WTC11 (cell line): ENCODE results near the gene TMEM108. TPM values are rescaled to one million over a fixed set of nuclear protein-coding genes. Genes with fewer than 3 reads are reported as not detected.

Experiments used
- ATAC-seq: fragments of 200-7000 bp; cut with Tn5 transposase; 2 replicates; pipeline ENCODE4 v1.10.0; 2021; ENCODE audit warnings: mild to moderate bottlenecking, moderate library complexity
- CTCF ChIA-PET: fragments of 300-600 bp; sonication (Branson Sonifier 250); formaldehyde crosslinking; loops from one replicate; lab custom pipeline; 2021; ENCODE audit warnings: antibody characterized with exemption; lab: Charles Lee
- POLR2A ChIA-PET: fragments of 350-600 bp; sonication (Branson Sonifier 250); formaldehyde crosslinking; loops from one replicate; lab custom pipeline; 2021; ENCODE audit warnings: antibody characterized with exemption; lab: Charles Lee
- DNase-seq: peaks from one replicate; pipeline ENCODE4 v3.0.0; 2021; ENCODE audit warnings: low spot score
- H3K27ac Mint-ChIP-seq: 2 replicates; pipeline ENCODE4 v1.8.0; 2021; ENCODE audit warnings: mixed read lengths
- H3K27me3 Mint-ChIP-seq: 2 replicates; pipeline ENCODE4 v1.8.0; 2021; ENCODE audit warnings: low read depth, mild to moderate bottlenecking, moderate library complexity, mixed read lengths
- H3K36me3 Mint-ChIP-seq: 2 replicates; pipeline ENCODE4 v1.8.0; 2021; ENCODE audit warnings: mixed read lengths
- H3K4me1 Mint-ChIP-seq: 2 replicates; pipeline ENCODE4 v1.8.0; 2022; ENCODE audit warnings: mixed read lengths
- H3K4me3 Mint-ChIP-seq: 2 replicates; pipeline ENCODE4 v1.8.0; 2021; ENCODE audit warnings: mild to moderate bottlenecking, moderate library complexity, mixed read lengths
- H3K9me3 Mint-ChIP-seq: 2 replicates; pipeline ENCODE4 v1.8.0; 2021; ENCODE audit warnings: mixed read lengths
- CBFB ChIP-seq: sonication (generic); formaldehyde crosslinking; IDR thresholded peaks from 2 replicates; pipeline ENCODE4 v1.8.1; 2022; ENCODE audit warnings: mild to moderate bottlenecking, low read depth, missing genetic modification reagents
- FOXK1 ChIP-seq: sonication (generic); formaldehyde crosslinking; IDR thresholded peaks from 2 replicates; pipeline ENCODE4 v1.8.0; 2022; ENCODE audit warnings: mild to moderate bottlenecking, moderate library complexity, missing genetic modification reagents
- FOXP1 ChIP-seq: sonication (generic); formaldehyde crosslinking; IDR thresholded peaks from 2 replicates; pipeline ENCODE4 v1.8.0; 2022; ENCODE audit warnings: missing genetic modification reagents, mild to moderate bottlenecking, moderate library complexity, borderline replicate concordance
- HMGA2 ChIP-seq: fragments of 250-450 bp; sonication (Bioruptor Pico); IDR thresholded peaks from 2 replicates; pipeline ENCODE4 v1.4.0; 2021; ENCODE audit warnings: mild to moderate bottlenecking, moderate library complexity
- JAZF1 ChIP-seq: fragments of 250-450 bp; sonication (Bioruptor Pico); IDR thresholded peaks from 2 replicates; pipeline ENCODE4 v1.9.0; 2021; ENCODE audit warnings: moderate library complexity, mild to moderate bottlenecking, inconsistent platforms
- NR1H2 ChIP-seq: sonication (generic); formaldehyde crosslinking; IDR thresholded peaks from 2 replicates; pipeline ENCODE4 v1.9.0; 2021; ENCODE audit warnings: mild to moderate bottlenecking, moderate library complexity, missing genetic modification reagents
- NR3C1 ChIP-seq: sonication (generic); formaldehyde crosslinking; conservative IDR thresholded peaks from 2 replicates; pipeline ENCODE4 v1.8.1; 2023; ENCODE audit warnings: low read depth, mild to moderate bottlenecking, missing genetic modification reagents
- PRDM15 ChIP-seq: sonication (generic); formaldehyde crosslinking; IDR thresholded peaks from 2 replicates; pipeline ENCODE4 v1.8.0; 2022; ENCODE audit warnings: missing genetic modification reagents
- SMAD3 ChIP-seq: sonication (generic); formaldehyde crosslinking; IDR thresholded peaks from 2 replicates; pipeline ENCODE4 v1.8.0; 2022; ENCODE audit warnings: missing genetic modification reagents, mild to moderate bottlenecking, borderline replicate concordance
- SMAD4 ChIP-seq: sonication (generic); formaldehyde crosslinking; IDR thresholded peaks from 2 replicates; pipeline ENCODE4 v1.8.0; 2022; ENCODE audit warnings: mild to moderate bottlenecking, missing genetic modification reagents
- STAT6 ChIP-seq: sonication (generic); formaldehyde crosslinking; conservative IDR thresholded peaks from 2 replicates; pipeline ENCODE4 v1.8.1; 2023; ENCODE audit warnings: mild to moderate bottlenecking, low read depth, missing genetic modification reagents, moderate library complexity
- TEAD1 ChIP-seq: sonication (generic); formaldehyde crosslinking; IDR thresholded peaks from 2 replicates; pipeline ENCODE4 v1.8.0; 2022; ENCODE audit warnings: mild to moderate bottlenecking, missing genetic modification reagents
- TP53 ChIP-seq: sonication (generic); formaldehyde crosslinking; IDR thresholded peaks from 2 replicates; pipeline ENCODE4 v1.8.1; 2023; ENCODE audit warnings: mild to moderate bottlenecking, missing genetic modification reagents
- ZNF121 ChIP-seq: sonication (generic); formaldehyde crosslinking; IDR thresholded peaks from 2 replicates; pipeline ENCODE4 v1.8.0; 2023; ENCODE audit warnings: missing genetic modification reagents
- ZNF219 ChIP-seq: sonication (generic); formaldehyde crosslinking; IDR thresholded peaks from 2 replicates; pipeline ENCODE4 v1.8.0; 2023; ENCODE audit warnings: missing genetic modification reagents, mild to moderate bottlenecking, borderline replicate concordance
- ZNF263 ChIP-seq: sonication (generic); formaldehyde crosslinking; IDR thresholded peaks from 2 replicates; pipeline ENCODE4 v1.8.1; 2022; ENCODE audit warnings: low read depth, mild to moderate bottlenecking, moderate library complexity, missing genetic modification reagents
- total RNA-seq: library from RNA; stranded (reverse); gene quantifications from 3 replicates; pipeline ENCODE4 v1.2.3, GENCODE V29; 2021
- TF ChIP-seq, protein P1 (sequence below): sonication (generic); formaldehyde crosslinking; IDR thresholded peaks from 2 replicates; pipeline ENCODE4 v1.8.1; 2023; ENCODE audit warnings: mild to moderate bottlenecking, missing genetic modification reagents
- TF ChIP-seq, protein P2 (sequence below): sonication (generic); formaldehyde crosslinking; IDR thresholded peaks from 2 replicates; pipeline ENCODE4 v1.8.0; 2023; ENCODE audit warnings: mild to moderate bottlenecking, missing genetic modification reagents
- TF ChIP-seq, protein P3 (sequence below): sonication (generic); formaldehyde crosslinking; conservative IDR thresholded peaks from 2 replicates; pipeline ENCODE4 v1.8.1; 2022; ENCODE audit warnings: mild to moderate bottlenecking, missing genetic modification reagents
- TF ChIP-seq, protein P4 (sequence below): sonication (generic); formaldehyde crosslinking; IDR thresholded peaks from 2 replicates; pipeline ENCODE4 v1.8.1; 2022; ENCODE audit warnings: missing genetic modification reagents, borderline replicate concordance

Gene TMEM108
- total RNA-seq, 1 experiment from 2014 or later: 14.7 TPM

- 0 out of 2 replicates have a peak, but pooled peaks cover 2% of the 10 kb centered on the region for H3K4me1 Mint-ChIP-seq
- no peaks in the 10 kb centered on the region for H3K9me3 Mint-ChIP-seq
- no peaks in the 10 kb centered on the region for H3K36me3 Mint-ChIP-seq
- ATAC-seq (peak; percentile 48), DNase-seq (no peak)
- TF ChIP-seq JAZF1 (CRISPR knock-in tag) (no peak), TEAD1 (CRISPR knock-in tag) (no peak), ZNF219 (no peak), NR3C1 (CRISPR knock-in tag) (no peak), ZNF121 (CRISPR knock-in tag) (no peak)
- H3K27me3 Mint-ChIP-seq: no peaks in the 10 kb centered on the region
- H3K27ac Mint-ChIP-seq: no peak overlapping the region
- POLR2A ChIA-PET: no interaction called here
- no peak overlapping the region for H3K4me3 Mint-ChIP-seq
- CTCF ChIA-PET: no interaction called here
These were observed 374.3 kb downstream of the TMEM108 start for GRCh38 chr3:133412183-133413132.

DNA sequence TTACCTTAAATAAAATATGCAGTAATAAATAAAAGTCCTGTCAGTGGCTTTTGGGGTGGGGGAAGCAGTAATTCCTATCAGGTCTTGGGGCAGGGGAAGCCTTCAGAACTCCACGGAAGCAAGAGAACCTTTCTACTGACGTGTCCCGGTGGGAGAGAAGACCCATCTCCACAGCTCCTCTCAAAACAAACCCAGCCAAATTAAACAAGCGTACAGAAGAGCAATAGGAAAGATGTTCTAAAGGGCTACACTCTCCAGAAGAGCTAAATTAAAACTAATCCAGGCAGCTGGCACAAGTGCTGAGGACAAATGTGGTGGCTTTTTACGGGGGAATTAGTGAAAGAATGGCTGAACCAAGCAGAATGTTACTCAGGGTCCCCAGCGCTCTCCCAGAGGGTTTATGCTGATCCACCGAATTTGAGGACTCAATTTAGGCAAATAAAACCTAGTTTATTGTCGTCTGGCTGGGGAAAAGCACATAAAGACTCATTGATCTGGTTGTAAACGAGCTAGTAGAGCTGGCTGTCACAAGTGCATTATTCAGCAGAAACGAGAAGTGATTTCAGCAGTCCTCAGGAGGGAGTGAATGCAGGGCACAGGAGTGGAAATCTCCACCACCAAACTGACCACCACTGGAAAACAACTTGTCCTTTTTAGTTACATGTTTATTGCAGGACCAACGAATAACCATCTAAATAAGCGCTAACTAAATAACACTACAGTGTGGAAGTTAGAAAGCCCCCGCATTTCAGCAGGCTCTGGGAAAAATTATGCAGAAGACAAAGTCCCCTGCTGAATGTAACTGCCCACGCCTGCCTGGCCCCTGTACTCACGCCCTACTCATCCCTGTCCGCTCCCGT, 375.2 kb downstream of the TMEM108 start:
- POLR2A ChIA-PET: no interaction called here
- CTCF ChIA-PET: interaction anchor here (0.6 kb wide), 1 partner anchor 682 kb away, joined by 3 read pairs; no protein-coding TSS in a partner anchor
- TF ChIP-seq ZNF121 (CRISPR knock-in tag): no peak
- no peak for TF ChIP-seq HMGA2 (CRISPR knock-in tag)
- no peak for TF ChIP-seq FOXP1
- no peak for TF ChIP-seq STAT6
- no peak for TF ChIP-seq TP53
- TF ChIP-seq, protein P1, sequence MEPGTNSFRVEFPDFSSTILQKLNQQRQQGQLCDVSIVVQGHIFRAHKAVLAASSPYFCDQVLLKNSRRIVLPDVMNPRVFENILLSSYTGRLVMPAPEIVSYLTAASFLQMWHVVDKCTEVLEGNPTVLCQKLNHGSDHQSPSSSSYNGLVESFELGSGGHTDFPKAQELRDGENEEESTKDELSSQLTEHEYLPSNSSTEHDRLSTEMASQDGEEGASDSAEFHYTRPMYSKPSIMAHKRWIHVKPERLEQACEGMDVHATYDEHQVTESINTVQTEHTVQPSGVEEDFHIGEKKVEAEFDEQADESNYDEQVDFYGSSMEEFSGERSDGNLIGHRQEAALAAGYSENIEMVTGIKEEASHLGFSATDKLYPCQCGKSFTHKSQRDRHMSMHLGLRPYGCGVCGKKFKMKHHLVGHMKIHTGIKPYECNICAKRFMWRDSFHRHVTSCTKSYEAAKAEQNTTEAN (CRISPR knock-in tag): no peak
- TF ChIP-seq, protein P2, sequence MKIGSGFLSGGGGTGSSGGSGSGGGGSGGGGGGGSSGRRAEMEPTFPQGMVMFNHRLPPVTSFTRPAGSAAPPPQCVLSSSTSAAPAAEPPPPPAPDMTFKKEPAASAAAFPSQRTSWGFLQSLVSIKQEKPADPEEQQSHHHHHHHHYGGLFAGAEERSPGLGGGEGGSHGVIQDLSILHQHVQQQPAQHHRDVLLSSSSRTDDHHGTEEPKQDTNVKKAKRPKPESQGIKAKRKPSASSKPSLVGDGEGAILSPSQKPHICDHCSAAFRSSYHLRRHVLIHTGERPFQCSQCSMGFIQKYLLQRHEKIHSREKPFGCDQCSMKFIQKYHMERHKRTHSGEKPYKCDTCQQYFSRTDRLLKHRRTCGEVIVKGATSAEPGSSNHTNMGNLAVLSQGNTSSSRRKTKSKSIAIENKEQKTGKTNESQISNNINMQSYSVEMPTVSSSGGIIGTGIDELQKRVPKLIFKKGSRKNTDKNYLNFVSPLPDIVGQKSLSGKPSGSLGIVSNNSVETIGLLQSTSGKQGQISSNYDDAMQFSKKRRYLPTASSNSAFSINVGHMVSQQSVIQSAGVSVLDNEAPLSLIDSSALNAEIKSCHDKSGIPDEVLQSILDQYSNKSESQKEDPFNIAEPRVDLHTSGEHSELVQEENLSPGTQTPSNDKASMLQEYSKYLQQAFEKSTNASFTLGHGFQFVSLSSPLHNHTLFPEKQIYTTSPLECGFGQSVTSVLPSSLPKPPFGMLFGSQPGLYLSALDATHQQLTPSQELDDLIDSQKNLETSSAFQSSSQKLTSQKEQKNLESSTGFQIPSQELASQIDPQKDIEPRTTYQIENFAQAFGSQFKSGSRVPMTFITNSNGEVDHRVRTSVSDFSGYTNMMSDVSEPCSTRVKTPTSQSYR (CRISPR knock-in tag): no peak
- TF ChIP-seq ZNF263 (CRISPR knock-in tag): no peak
- TF ChIP-seq SMAD4 (CRISPR knock-in tag): no peak
- no peak for TF ChIP-seq CBFB (CRISPR knock-in tag)
- TF ChIP-seq PRDM15 (CRISPR knock-in tag): no peak
- TF ChIP-seq FOXK1 (CRISPR knock-in tag): no peak
- no peak for TF ChIP-seq NR1H2
- TF ChIP-seq, protein P3, sequence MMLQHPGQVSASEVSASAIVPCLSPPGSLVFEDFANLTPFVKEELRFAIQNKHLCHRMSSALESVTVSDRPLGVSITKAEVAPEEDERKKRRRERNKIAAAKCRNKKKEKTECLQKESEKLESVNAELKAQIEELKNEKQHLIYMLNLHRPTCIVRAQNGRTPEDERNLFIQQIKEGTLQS (CRISPR knock-in tag): no peak
- TF ChIP-seq SMAD3 (CRISPR knock-in tag): no peak
- TF ChIP-seq, protein P4, sequence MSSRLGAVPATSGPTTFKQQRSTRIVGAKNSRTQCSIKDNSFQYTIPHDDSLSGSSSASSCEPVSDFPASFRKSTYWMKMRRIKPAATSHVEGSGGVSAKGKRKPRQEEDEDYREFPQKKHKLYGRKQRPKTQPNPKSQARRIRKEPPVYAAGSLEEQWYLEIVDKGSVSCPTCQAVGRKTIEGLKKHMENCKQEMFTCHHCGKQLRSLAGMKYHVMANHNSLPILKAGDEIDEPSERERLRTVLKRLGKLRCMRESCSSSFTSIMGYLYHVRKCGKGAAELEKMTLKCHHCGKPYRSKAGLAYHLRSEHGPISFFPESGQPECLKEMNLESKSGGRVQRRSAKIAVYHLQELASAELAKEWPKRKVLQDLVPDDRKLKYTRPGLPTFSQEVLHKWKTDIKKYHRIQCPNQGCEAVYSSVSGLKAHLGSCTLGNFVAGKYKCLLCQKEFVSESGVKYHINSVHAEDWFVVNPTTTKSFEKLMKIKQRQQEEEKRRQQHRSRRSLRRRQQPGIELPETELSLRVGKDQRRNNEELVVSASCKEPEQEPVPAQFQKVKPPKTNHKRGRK (CRISPR knock-in tag): no peak

More for the DNA sequence above, 375.2 kb downstream of the TMEM108 start:
- ATAC-seq: peak; percentile 40
- no peaks in the 10 kb centered on the region for H3K36me3 Mint-ChIP-seq
- H3K9me3 Mint-ChIP-seq: no peaks in the 10 kb centered on the region
- no peak overlapping the region for H3K4me3 Mint-ChIP-seq
- no peaks in the 10 kb centered on the region for H3K27me3 Mint-ChIP-seq
- 0 out of 2 replicates have a peak, but pooled peaks cover 2% of the 10 kb centered on the region for H3K4me1 Mint-ChIP-seq
- DNase-seq: no peak
- H3K27ac Mint-ChIP-seq: peak overlapping the region; percentile 12
